ENCODE measurements around the gene EPHB1. TPM values are rescaled to one million over a fixed set of nuclear protein-coding genes. Genes with fewer than 3 reads are reported as not detected.

Gene EPHB1
- total RNA-seq, 3 donors from 2014 or later: 1.8 to 5.9 (median 3.4) TPM

GRCh38 chr3:134757549-134758069 lies 37.5 kb upstream of the EPHB1 start:
- TF ChIP-seq POLR2A (IDR thresholded peaks at IDR 0.05) (no peak), POLR2AphosphoS5 (IDR thresholded peaks at IDR 0.05) (no peak), CTCF (IDR thresholded peaks at IDR 0.05) (no peak)
- Histone ChIP-seq H3K27me3 (no peaks in the 10 kb centered on the region), H3K27ac (no peak overlapping the region), H3K4me3 (no peak overlapping the region), H3K36me3 (no peaks in the 10 kb centered on the region), H3K9me3 (no peaks in the 10 kb centered on the region), H3K4me1 (no peaks in the 10 kb centered on the region)
- no peak for DNase-seq (ENCODE audit: low spot score in 2 of 2)
- intact Hi-C loops (cut with DNase I; ENCODE audit: low total_unique reads): no loop called here

GRCh38 chr3:134761213-134761612 lies 33.8 kb upstream of the EPHB1 start:
- Histone ChIP-seq H3K27me3 (no peaks in the 10 kb centered on the region), H3K36me3 (no peaks in the 10 kb centered on the region), H3K27ac (no peak overlapping the region), H3K9me3 (no peaks in the 10 kb centered on the region), H3K4me1 (no peaks in the 10 kb centered on the region), H3K4me3 (no peak overlapping the region)
- TF ChIP-seq POLR2A (IDR thresholded peaks at IDR 0.05): no peak
- TF ChIP-seq POLR2AphosphoS5 (IDR thresholded peaks at IDR 0.05): no peak
- no peak for TF ChIP-seq CTCF (IDR thresholded peaks at IDR 0.05)
- no peak for DNase-seq (ENCODE audit: low spot score in 2 of 2)
- intact Hi-C loops (cut with DNase I; ENCODE audit: low total_unique reads): no loop called here

GRCh38 chr3:134762016-134762415 lies 33.0 kb upstream of the EPHB1 start:
- H3K4me3 ChIP-seq: no peak overlapping the region
- DNase-seq (ENCODE audit: low spot score in 2 of 2): no peak
- H3K27me3 ChIP-seq: no peaks in the 10 kb centered on the region
- H3K4me1 ChIP-seq: no peaks in the 10 kb centered on the region
- H3K27ac ChIP-seq: no peak overlapping the region
- intact Hi-C loops (cut with DNase I; ENCODE audit: low total_unique reads): no loop called here
- TF ChIP-seq POLR2A (IDR thresholded peaks at IDR 0.05) (no peak), CTCF (IDR thresholded peaks at IDR 0.05) (no peak), POLR2AphosphoS5 (IDR thresholded peaks at IDR 0.05) (no peak)
- H3K9me3 ChIP-seq: no peaks in the 10 kb centered on the region
- no peaks in the 10 kb centered on the region for H3K36me3 ChIP-seq

- H3K4me1 ChIP-seq: no peaks in the 10 kb centered on the region
- H3K9me3 ChIP-seq: no peaks in the 10 kb centered on the region
- H3K4me3 ChIP-seq: no peak overlapping the region
- no peak for TF ChIP-seq CTCF (IDR thresholded peaks at IDR 0.05)
- TF ChIP-seq POLR2A (IDR thresholded peaks at IDR 0.05): no peak
- TF ChIP-seq POLR2AphosphoS5 (IDR thresholded peaks at IDR 0.05): no peak
- intact Hi-C loops (cut with DNase I; ENCODE audit: low total_unique reads): no loop called here
- no peak for DNase-seq (ENCODE audit: low spot score in 2 of 2)
- H3K27ac ChIP-seq: no peak overlapping the region
- no peaks in the 10 kb centered on the region for H3K36me3 ChIP-seq
- H3K27me3 ChIP-seq: no peaks in the 10 kb centered on the region
These were observed 29.6 kb upstream of the EPHB1 start for GRCh38 chr3:134765468-134765867.

- no peak for TF ChIP-seq POLR2AphosphoS5 (IDR thresholded peaks at IDR 0.05)
- TF ChIP-seq POLR2A (IDR thresholded peaks at IDR 0.05): no peak
These were observed 28.8 kb upstream of the EPHB1 start for GRCh38 chr3:134766290-134766689.

GRCh38 chr3:134768116-134768515 lies 26.9 kb upstream of the EPHB1 start:
- H3K4me1 ChIP-seq: no peaks in the 10 kb centered on the region
- peak in 1 of 2 donors; percentile 60 for DNase-seq (ENCODE audit: low spot score in 2 of 2)
- H3K9me3 ChIP-seq: no peaks in the 10 kb centered on the region
- no peak overlapping the region for H3K4me3 ChIP-seq
- H3K36me3 ChIP-seq: no peaks in the 10 kb centered on the region
- intact Hi-C loops (cut with DNase I; ENCODE audit: low total_unique reads): no loop called here
- TF ChIP-seq POLR2A (IDR thresholded peaks at IDR 0.05) (no peak), CTCF (IDR thresholded peaks at IDR 0.05) (no peak)
- no peaks in the 10 kb centered on the region for H3K27me3 ChIP-seq
- H3K27ac ChIP-seq: peak overlapping the region; percentile 78 to 82

More at GRCh38 chr3:134766290-134766689, 28.8 kb upstream of the EPHB1 start:
- intact Hi-C loops (cut with DNase I; ENCODE audit: low total_unique reads): no loop called here
- Histone ChIP-seq H3K36me3 (no peaks in the 10 kb centered on the region), H3K4me1 (no peaks in the 10 kb centered on the region), H3K27me3 (no peaks in the 10 kb centered on the region), H3K27ac (peak overlapping the region; percentile 14 to 53), H3K9me3 (no peaks in the 10 kb centered on the region), H3K4me3 (no peak overlapping the region)
- no peak for DNase-seq (ENCODE audit: low spot score in 2 of 2)
